Bone marrow (tissue), 2 donors: ENCODE results near the gene ACAP3.
"Not testable (repeated sequence)": the region's sequence is repeated elsewhere in the genome, so short reads cannot be mapped to it uniquely, and the experiment has no call there.

Experiments used
- DNase-seq, 2 donors: peaks; one replicate each; lab custom pipeline; 2025; lab: John Stamatoyannopoulos, UW

Gene ACAP3

GRCh38 chr1:1330366-1331067 is 22.8 kb upstream of the ACAP3 start:
- DNase-seq: no peak

GRCh38 chr1:1329304-1330210 is 21.8 kb upstream of the ACAP3 start:
- DNase-seq: no peak

DNA sequence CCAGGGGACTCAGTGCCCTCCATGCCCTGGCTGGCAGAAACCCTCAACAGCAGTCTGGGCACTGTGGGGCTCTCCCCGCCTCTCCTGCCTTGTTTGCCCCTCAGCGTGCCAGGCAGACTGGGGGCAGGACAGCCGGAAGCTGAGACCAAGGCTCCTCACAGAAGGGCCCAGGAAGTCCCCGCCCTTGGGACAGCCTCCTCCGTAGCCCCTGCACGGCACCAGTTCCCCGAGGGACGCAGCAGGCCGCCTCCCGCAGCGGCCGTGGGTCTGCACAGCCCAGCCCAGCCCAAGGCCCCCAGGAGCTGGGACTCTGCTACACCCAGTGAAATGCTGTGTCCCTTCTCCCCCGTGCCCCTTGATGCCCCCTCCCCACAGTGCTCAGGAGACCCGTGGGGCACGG is 20.5 kb upstream of the ACAP3 start:
- DNase-seq: no peak

DNA sequence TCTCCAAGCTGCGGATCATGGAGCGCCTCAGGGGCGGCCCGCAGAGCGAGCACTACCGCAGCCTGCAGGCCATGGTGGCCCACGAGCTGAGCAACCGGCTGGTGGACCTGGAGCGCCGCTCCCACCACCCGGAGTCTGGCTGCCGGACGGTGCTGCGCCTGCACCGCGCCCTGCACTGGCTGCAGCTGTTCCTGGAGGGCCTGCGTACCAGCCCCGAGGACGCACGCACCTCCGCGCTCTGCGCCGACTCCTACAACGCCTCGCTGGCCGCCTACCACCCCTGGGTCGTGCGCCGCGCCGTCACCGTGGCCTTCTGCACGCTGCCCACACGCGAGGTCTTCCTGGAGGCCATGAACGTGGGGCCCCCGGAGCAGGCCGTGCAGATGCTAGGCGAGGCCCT is 19.6 kb upstream of the ACAP3 start:
- DNase-seq: no peak

- no peak for DNase-seq
Measured at GRCh38 chr1:1326075-1326605, 18.4 kb upstream of the ACAP3 start.

- no peak for DNase-seq
Measured at GRCh38 chr1:1325288-1326074, 17.8 kb upstream of the ACAP3 start.

DNA sequence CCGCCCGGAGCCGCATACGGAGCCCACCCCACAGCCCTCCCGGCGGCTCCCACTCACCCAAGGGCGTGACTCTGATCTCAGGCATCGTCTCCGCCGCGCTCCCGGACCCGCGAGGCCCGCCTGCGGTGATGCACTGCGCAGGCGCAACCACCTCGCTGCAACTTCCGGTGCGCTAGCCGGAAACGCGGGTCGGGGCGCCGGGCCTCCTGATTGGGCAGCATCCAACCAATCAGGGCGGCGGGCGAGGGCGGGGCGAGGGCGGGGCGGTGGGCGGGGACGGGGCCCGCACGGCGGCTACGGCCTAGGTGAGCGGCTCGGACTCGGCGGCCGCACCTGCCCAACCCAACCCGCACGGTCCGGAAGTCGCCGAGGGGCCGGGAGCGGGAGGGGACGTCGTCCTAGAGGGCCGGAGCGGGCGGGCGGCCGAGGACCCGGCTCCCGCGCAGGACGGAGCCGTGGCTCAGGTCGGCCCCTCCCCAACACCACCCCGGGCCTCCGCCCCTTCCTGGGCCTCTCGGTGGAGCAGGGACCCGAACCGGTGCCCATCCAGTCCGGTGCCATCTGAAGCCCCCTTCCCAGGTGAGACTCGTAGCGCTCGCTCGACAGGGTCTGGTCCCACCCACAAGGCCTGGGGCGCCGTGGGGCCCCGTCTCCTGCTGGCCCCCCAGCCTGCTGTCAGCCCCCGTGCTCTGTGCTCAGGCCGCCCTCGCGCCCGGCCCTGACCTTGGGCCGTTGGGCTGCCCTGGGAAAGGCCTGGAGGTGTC is 17.0 kb upstream of the ACAP3 start, which contains the start of the genes CPTP and INTS11:
Gene CPTP, plus strand, starts transcription at position 279 of the 764 bp plus-strand sequence. CDS start 2,109 bp downstream, outside the sequence.
Gene INTS11, minus strand, starts transcription at position 137 of the 764 bp plus-strand sequence. Its CDS starts 52 bp downstream, at position 85.
- peak; percentile 79 to 89 for DNase-seq

DNA sequence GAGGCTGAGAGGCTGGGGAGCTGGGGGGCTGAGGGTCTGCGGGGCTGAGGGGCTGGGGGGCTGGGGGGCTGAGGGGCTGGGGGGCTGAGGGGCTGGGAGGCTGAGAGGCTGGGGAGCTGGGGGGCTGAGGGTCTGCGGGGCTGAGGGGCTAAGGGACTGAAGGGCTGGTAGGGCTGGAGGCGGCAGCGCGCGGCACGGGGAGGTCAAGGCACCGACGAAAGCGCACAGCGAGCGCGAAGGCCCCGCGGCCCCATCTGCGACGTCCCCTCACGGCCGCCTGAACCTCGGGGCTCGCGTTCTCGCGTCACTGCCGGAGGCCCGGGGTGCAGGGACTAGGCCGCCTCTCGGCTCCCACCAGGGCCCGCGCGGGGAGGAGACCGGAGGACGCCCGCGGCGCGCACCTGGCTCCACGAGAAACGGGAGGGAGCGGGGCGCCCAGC is 16.4 kb upstream of the ACAP3 start:
- DNase-seq: no peak

- no peak for DNase-seq
Measured at GRCh38 chr1:1322952-1323351, 15.2 kb upstream of the ACAP3 start.

DNA sequence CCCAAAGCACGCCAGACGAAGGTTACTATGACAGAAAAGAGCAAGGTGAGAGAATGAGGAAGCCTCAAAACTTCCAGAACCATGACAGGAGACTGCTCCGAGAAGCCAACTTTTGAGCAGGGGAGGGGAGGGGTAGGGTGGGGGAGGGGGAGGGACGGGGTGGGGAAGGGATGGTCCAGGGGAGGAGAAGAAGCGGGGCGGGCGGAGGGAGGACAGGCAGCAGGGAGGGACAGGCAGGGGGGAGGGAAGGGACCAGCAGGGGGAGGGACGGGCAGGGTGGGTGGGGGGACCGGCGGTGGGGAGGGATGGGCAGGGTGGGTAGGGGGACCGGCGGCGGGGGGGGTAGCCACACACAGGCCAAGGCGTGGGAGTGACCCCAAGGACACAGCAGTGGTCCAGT is 14.7 kb upstream of the ACAP3 start:
- DNase-seq: no peak

GRCh38 chr1:1321477-1321876 is 13.7 kb upstream of the ACAP3 start:
- DNase-seq: no peak

GRCh38 chr1:1320666-1321448 is 13.1 kb upstream of the ACAP3 start:
- DNase-seq: no peak

GRCh38 chr1:1319646-1319941 is 11.9 kb upstream of the ACAP3 start:
- no peak for DNase-seq

- DNase-seq: no peak
Measured at GRCh38 chr1:1318777-1319645, 11.3 kb upstream of the ACAP3 start.

DNA sequence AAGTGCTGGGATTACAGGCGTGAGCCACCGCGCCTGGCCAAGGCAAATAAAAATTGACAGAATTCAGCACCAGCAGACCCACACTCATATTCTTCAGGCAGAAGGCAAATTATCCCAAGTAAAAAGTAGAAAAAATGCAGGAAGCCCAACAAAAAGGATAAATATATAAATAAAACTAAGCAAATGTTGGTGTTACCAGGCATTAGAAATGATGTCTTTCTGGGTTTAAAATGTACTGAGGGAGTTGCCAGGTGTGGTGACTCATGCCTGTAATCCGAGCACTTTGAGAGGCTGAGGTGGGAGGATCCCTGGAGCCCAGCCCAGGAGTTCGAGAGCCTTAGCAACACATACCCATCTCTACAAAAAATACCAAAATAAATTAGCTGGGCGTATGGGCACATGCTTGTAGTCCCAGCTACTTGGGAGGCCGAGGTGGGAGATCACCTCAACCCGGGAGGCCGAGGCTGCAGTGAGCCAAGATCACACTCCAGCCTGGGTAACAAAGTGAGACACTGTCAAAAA is 10.5 kb upstream of the ACAP3 start:
- no peak for DNase-seq

DNA sequence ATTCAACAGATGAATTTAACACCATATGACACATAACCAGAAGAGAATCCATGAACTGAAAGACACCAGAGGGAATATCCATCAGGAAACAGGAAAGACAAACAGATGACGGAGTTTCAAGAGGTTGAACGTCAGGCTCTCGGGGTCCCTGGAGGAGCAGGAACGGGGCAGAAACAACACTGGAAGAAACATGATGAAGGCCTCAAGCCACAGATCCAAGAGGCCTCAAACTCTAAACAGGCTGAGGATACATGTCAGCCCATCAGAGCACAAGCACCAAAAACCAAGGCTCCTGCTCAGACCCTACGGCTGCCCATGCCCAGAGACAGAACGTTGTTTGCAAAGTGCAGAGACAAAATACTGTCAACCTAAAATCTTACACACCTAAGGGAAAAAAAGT is 9.7 kb upstream of the ACAP3 start:
- no peak for DNase-seq

DNA sequence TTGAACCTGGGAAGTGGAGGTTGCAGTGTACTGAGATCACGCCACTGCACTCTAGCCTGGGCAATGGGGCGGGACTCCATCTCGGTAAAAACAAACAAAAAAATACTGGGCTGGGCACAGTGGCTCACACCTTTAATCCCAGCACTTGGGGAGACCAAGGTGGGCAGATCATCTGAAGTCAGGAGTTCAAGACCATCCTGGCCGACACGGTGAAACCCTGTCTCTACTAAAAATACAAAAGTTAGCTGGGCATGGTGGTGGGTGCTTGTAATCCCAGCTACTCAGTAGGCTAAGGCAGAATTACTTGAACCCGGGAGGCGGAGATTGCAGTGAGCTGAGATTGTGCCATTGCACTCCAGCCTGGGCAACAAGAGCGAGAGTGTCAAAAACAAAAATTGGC is 8.5 kb upstream of the ACAP3 start:
- DNase-seq: not testable (repeated sequence)

DNA sequence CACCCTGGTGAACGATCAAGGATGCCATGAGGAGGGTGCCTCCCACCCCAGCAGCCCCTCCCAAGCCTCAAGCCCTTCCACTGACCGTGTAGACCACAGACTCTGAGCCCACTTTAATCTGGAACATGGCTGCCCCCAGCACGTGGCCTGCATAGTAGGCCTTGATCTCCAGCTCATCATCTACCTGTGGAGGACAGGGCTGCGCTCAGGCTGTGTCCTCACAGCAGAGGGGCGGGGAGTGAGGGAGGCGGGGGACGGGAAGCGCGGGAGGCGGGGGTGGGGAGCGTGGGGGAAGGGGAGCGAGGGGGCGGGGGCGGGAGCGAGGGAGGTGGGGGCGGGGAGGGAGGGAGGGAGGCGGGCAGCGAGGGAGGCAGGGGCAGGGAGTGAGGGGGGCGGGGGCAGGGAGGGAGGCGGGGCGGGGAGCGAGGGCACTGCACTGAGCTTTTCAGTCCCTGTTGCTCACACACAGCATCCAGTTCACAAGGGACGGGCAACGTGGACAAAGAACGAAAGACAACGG is 7.8 kb upstream of the ACAP3 start:
- no peak for DNase-seq

DNA sequence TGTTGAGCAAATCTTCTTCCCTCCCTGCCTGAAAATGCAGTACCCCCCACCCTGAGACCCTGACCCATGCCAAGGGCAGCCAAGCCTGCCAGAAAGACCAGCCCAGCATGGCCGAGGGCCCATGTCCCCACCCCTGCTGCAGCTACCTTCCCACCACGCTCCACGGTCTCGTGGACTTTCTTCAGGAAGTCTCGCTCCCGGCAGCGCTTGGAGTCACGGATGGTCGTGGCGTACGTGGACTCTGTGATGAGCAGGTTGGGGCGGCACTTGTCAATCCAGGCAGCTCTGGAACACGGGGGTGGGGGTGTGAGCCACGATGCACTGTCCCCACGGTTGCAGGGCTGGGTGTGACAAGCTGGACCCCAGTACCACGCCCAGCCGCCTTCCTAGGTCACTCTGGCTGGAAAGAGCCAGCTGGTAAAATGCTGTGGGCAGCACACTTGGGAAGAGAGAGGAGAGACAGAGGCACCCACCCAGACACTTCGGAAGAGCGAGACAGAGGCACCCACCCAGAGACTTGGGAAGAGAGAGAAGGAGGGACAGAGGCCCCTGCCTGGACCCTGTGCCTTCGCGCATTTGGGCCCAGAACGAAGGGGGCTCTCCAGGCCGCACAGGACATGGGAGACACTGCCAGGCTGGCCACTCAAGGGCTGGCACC is 7.1 kb upstream of the ACAP3 start:
- DNase-seq: no peak
